Activated CD4-positive, alpha-beta T cell treated with anti-CD3 and anti-CD28 coated beads for 48 hours (primary cell): ENCODE data around the gene PTCH1.
A peak's percentile ranks its signal among the peaks of the same experiment; 100 is the strongest.

ENCODE experiments used
- DNase-seq: peaks from one replicate; pipeline ENCODE4 v3.0.0-alpha.2; 2020

The PTCH1 gene

GRCh38 chr9:95462249-95463147 lies 54.3 kb downstream of the PTCH1 start:
- peak; percentile 83 for DNase-seq

- no peak for DNase-seq
Measured at GRCh38 chr9:95461448-95462248, 55.1 kb downstream of the PTCH1 start.

- no peak for DNase-seq
Measured at GRCh38 chr9:95460518-95461164, 56.1 kb downstream of the PTCH1 start.

DNA sequence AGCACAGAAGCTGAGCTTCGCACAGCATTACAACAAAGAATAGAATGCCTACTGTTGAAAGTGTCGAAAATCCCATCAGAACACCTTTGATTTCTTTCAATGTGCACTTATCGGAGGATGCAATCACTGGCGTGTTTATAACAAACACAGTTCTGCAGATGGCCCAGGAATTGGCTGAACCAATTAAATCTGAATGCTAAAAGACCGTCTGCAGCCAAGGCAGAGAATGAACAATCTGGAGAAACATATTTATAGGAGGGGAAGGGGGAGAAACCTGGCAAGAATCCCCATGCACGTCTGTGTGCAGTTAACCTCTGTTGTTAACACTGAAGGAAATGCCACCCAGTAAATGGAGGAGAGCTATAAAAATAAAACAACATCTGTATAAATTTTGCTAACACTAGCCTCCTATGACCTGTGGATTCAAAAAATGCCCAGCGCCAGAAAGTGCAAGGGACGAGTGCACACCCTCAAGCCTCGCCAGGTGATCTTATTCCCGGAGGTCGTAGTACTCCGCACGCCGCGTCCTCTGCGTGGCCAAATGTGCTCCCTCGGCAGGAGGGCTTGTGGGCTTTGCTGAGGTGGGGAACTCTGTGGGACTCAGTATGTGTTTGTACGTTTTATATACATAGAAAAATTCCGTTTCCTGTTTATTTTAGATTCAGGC lies 56.8 kb downstream of the PTCH1 start:
- no peak for DNase-seq

- no peak for DNase-seq
Measured at GRCh38 chr9:95459178-95459577, 57.6 kb downstream of the PTCH1 start.

DNA sequence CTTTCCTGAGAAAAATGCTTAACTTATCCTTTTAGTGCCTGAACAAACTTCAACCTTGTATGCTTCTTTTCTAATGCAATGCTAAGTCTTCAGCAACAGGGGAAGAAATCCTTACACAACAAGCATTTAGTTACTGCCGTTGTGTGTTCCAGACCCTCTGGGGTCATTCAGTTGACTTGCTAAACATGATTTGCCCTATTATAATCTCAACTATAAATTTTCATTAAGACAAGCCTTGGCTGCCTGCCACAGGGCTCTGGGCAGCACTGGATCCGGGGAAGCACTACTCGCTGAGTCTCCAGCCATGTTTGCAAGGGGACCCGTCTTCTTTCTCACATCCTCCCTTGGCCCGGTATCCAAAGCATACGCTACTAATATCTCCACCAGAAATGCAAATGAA lies 58.1 kb downstream of the PTCH1 start:
- DNase-seq = no peak

GRCh38 chr9:95457769-95458168 lies 59.0 kb downstream of the PTCH1 start:
- no peak for DNase-seq

GRCh38 chr9:95455714-95456113 lies 61.1 kb downstream of the PTCH1 start:
- no peak for DNase-seq

DNA sequence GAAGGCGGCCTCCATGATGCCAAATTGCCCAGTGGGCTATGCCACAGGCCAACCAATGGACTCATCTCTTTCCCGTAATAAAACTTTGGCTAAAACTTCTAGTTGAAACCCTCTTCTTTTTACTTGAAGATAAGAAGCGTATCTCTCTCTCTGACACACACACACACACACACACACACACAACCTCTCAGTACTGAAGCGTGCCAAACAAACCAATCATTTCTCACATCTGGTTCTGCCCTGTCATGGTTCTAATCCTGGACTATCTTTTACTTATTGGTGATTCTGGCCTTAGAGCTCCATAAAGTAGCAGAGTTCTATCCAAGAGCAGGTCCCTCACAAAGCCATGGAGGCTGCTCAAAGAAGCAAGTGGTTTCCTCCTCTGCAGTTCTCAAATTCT lies 64.6 kb downstream of the PTCH1 start:
- DNase-seq = no peak

GRCh38 chr9:95451065-95451426 lies 65.7 kb downstream of the PTCH1 start:
- DNase-seq = no peak

DNA sequence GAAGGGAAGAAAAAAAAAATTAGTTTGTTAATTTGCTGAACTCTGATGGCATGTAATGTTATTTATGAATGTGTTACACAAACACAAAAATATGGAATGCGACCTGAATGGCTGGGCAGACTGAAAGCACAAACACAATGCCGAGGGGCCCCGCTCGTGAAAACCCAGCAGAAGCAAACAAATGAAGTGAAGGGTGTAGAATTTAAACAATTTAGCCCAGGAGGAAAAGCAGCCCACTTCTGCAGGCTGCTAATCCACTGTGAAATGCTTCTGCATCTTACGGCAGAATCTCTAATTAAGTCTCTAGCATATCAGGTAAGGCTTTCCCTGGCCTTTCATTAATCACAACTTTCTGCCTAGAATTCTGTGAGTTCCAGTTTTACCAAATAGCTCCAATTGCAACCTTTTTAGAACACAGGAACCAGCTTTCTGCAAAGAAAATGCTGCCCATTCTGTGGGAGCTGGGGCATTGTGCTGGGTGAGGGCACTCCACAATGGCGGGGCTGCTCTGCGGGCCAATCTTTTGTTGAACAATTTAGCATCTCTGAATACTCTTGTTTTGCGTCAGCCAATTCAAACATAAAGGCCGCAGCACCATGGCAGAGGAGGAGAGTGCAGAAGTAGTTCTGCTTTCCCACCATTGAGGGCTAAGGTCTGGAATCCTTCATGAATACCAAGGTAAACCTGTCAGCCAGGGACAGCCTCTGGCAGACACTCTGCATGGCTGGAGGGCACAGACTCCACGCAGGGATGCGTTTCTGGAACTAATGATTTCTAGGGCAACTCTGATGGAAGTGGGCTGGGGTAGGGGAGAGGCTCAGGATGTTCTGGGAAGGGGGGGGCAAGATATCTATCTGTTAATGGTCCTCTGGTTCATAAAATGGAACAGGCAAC lies 66.4 kb downstream of the PTCH1 start:
- no peak for DNase-seq

DNA sequence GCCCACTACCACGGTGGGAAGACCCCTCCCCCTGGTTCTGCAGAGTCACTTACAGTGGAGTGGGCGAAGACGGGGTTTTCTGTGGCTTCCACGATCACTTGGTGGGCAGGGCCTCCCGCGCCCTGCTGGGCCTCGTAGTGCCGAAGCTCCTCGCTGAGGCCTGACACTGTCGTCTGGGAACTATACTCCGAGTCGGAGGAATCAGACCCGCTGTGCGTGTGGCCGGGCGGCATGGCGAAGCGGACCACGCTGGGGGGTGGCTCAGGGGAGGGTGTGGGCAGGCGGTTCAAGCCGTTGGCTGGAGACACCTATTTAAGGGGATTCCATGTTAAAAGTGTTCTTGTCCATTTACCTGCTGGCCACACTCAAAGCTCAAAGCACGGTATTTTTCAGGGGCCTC lies 67.8 kb downstream of the PTCH1 start:
- DNase-seq = no peak

GRCh38 chr9:95447660-95448420 lies 68.9 kb downstream of the PTCH1 start:
- DNase-seq = no peak

DNA sequence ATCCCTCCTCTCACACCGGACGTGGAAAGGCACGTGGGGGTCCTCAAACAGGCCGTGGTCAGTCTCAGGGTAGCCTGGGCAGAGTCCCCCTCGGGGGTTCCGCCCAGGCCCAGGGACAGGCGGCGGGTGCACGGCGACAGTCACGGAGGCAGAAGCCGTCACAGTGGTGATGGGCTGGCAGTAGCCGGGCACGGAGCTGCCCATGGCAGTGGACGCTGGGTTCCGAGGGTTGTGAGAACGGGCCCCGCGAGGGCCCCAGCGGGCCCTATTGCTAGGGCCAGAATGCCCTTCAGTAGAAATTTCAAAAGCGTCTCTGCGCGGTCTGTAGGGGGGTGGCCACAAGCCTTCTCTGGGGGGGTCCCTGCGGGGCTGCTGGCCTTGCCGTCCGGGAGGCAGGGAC lies 69.8 kb downstream of the PTCH1 start:
- DNase-seq = no peak

- no peak for DNase-seq
Measured at GRCh38 chr9:95446259-95446658, 70.5 kb downstream of the PTCH1 start.

- DNase-seq = no peak
Measured at GRCh38 chr9:95444160-95444559, 72.6 kb downstream of the PTCH1 start.

DNA sequence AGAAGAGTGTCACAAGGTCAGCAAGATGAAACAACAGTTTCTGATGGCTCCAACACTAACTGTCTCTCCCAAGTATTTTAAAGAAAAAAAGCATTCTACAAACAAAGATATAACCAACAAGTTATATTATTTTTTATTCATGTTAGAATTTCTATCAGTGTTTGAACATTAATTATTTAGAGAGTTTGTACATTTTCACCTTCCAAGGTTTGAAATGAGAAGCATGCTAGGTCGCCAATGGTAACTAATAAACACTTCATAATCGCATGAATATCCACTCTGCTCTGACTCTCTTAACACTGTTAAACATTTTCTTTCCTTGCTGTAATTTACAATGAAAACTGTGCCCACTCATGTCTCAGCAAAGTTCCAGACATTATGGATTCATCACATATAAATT lies 73.5 kb downstream of the PTCH1 start:
- DNase-seq = no peak

- no peak for DNase-seq
Measured at GRCh38 chr9:95441081-95441480, 75.7 kb downstream of the PTCH1 start.

- DNase-seq = no peak
Measured at GRCh38 chr9:95440447-95440846, 76.3 kb downstream of the PTCH1 start.

DNA sequence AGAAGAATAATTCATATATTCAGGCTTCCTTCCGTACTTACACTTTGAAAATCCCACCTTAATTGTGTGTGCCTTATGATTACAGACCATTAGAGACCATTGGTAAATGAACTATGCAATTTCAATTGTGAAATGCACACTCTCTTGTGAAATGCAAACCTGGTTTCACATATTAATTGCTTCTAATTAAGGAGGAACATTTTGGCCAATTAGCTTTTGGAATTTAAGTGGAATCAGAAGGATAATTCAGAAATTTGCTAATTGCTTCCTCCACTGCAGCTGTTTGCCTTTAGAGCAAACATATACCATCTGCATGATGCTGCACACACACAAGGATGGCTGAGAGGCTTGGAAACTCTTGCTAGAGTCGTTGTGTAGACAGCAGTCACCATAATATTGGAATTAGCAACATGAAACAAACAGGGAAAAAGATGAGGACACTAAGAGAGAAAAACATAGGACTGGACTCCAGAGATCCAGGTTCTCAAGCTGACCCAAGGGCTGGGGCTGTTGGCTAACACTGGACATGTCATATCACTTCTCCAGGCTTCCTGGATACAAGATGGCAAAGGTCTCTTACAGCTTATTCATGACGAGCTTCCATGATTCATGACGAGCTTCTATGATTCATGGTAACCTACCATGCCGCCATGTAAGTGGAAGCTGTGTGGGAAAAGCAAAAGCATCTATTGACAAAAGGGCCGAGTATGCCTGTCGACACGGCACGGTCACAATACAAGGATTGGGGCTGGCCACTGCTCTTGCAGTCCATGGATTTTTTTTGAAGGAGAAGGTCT lies 78.0 kb downstream of the PTCH1 start:
- DNase-seq = no peak
